Ishikawa (cell line): ENCODE results near the gene KCNIP4.

Experiments
- CEBPB ChIP-seq: IDR thresholded peaks from 2 replicates; pipeline ENCODE4 v1.6.1; 2012
- CREB1 ChIP-seq: IDR thresholded peaks from 2 replicates; pipeline ENCODE4 v1.6.1; 2012; ENCODE audit warnings: low read depth
- EGR1 ChIP-seq: IDR thresholded peaks from 2 replicates; pipeline ENCODE4 v1.6.1; 2012
- EP300 ChIP-seq: IDR thresholded peaks from 2 replicates; pipeline ENCODE4 v1.6.1; 2012; ENCODE audit warnings: borderline replicate concordance
- FOXM1 ChIP-seq: IDR thresholded peaks from 2 replicates; pipeline ENCODE4 v1.6.1; 2012; ENCODE audit warnings: low read depth, borderline replicate concordance
- MAX ChIP-seq: IDR thresholded peaks from 2 replicates; pipeline ENCODE4 v1.6.1; 2012
- NFIC ChIP-seq: IDR thresholded peaks from 2 replicates; pipeline ENCODE4 v1.6.1; 2012
- RAD21 ChIP-seq: IDR thresholded peaks from 2 replicates; pipeline ENCODE4 v1.6.1; 2012; ENCODE audit warnings: low read depth
- REST ChIP-seq: IDR thresholded peaks from 2 replicates; pipeline ENCODE4 v1.6.1; 2012; ENCODE audit warnings: low read depth, mild to moderate bottlenecking
- TAF1 ChIP-seq: IDR thresholded peaks from 2 replicates; pipeline ENCODE4 v1.6.1; 2012; ENCODE audit warnings: low read depth, mild to moderate bottlenecking
- TCF12 ChIP-seq: IDR thresholded peaks from 2 replicates; pipeline ENCODE4 v1.6.1; 2012; ENCODE audit warnings: low read depth
- TEAD4 ChIP-seq: IDR thresholded peaks from 2 replicates; pipeline ENCODE4 v1.6.1; 2012
- USF1 ChIP-seq: IDR thresholded peaks from 2 replicates; pipeline ENCODE4 v1.6.1; 2012
- YY1 ChIP-seq: IDR thresholded peaks from 2 replicates; pipeline ENCODE4 v1.6.1; 2012; ENCODE audit warnings: low read depth
- ZBTB7A ChIP-seq: IDR thresholded peaks from 2 replicates; pipeline ENCODE4 v1.6.1; 2012; ENCODE audit warnings: low read depth

KCNIP4 gene

GRCh38 chr4:21067351-21067750 is 881.2 kb downstream of the KCNIP4 start:
- TF ChIP-seq REST = no peak
- TF ChIP-seq NFIC = no peak

GRCh38 chr4:21061902-21062301 is 886.7 kb downstream of the KCNIP4 start:
- TF ChIP-seq YY1 (no peak), CEBPB (no peak), RAD21 (no peak), TAF1 (no peak), NFIC (no peak), ZBTB7A (no peak), REST (no peak), EGR1 (no peak)

GRCh38 chr4:21046141-21046540 is 902.4 kb downstream of the KCNIP4 start:
- TF ChIP-seq CREB1 (no peak), MAX (no peak), ZBTB7A (no peak), CEBPB (no peak), FOXM1 (no peak), USF1 (no peak), TAF1 (no peak), TEAD4 (no peak), TCF12 (no peak), EGR1 (no peak), RAD21 (no peak)

GRCh38 chr4:21045119-21045518 is 903.5 kb downstream of the KCNIP4 start:
- TF ChIP-seq NFIC (no peak), ZBTB7A (no peak), TEAD4 (no peak), TCF12 (no peak), REST (no peak)

GRCh38 chr4:21041708-21042107 is 906.9 kb downstream of the KCNIP4 start:
- TF ChIP-seq TAF1 (no peak), USF1 (no peak), EP300 (no peak), TCF12 (no peak), CREB1 (no peak), FOXM1 (no peak), YY1 (no peak), CEBPB (no peak), TEAD4 (no peak), NFIC (no peak), ZBTB7A (no peak), REST (no peak), MAX (no peak), RAD21 (no peak), EGR1 (no peak)
